MV-4-11 (cell line): ENCODE results near the gene MYOM3.

Experiments used
- DNase-seq: peaks from one replicate; lab custom pipeline; 2025; lab: John Stamatoyannopoulos, UW

Gene MYOM3

GRCh38 chr1:24138476-24139221, 26.7 kb upstream of the MYOM3 start:
- peak; percentile 36 for DNase-seq

GRCh38 chr1:24136956-24137539, 25.1 kb upstream of the MYOM3 start:
- DNase-seq: no peak

- DNase-seq: no peak
Measured at GRCh38 chr1:24134376-24134775, 22.4 kb upstream of the MYOM3 start.

- DNase-seq: no peak
Measured at GRCh38 chr1:24133819-24134218, 21.9 kb upstream of the MYOM3 start.

GRCh38 chr1:24130385-24130784, 18.4 kb upstream of the MYOM3 start:
- DNase-seq: no peak

GRCh38 chr1:24127801-24128363, 15.9 kb upstream of the MYOM3 start:
- no peak for DNase-seq

GRCh38 chr1:24127134-24127800, 15.3 kb upstream of the MYOM3 start:
- no peak for DNase-seq

- no peak for DNase-seq
Measured at GRCh38 chr1:24126672-24127023, 14.7 kb upstream of the MYOM3 start.

GRCh38 chr1:24126018-24126671, 14.2 kb upstream of the MYOM3 start:
- peak; percentile 32 for DNase-seq

GRCh38 chr1:24125456-24125855, 13.5 kb upstream of the MYOM3 start:
- peak; percentile 2 for DNase-seq

- DNase-seq: no peak
Measured at GRCh38 chr1:24124980-24125379, 13.0 kb upstream of the MYOM3 start.

- DNase-seq: no peak
Measured at GRCh38 chr1:24123611-24124010, 11.7 kb upstream of the MYOM3 start.

GRCh38 chr1:24122776-24123175, 10.8 kb upstream of the MYOM3 start:
- no peak for DNase-seq

- no peak for DNase-seq
Measured at GRCh38 chr1:24121406-24121805, 9.5 kb upstream of the MYOM3 start.

GRCh38 chr1:24120965-24121364, 9.0 kb upstream of the MYOM3 start:
- no peak for DNase-seq

GRCh38 chr1:24119859-24120756, 8.2 kb upstream of the MYOM3 start:
- no peak for DNase-seq

- DNase-seq: no peak
Measured at GRCh38 chr1:24119489-24119858, 7.5 kb upstream of the MYOM3 start.

- no peak for DNase-seq
Measured at GRCh38 chr1:24118410-24119242, 6.7 kb upstream of the MYOM3 start.

- DNase-seq: no peak
Measured at GRCh38 chr1:24117722-24118409, 5.9 kb upstream of the MYOM3 start.

GRCh38 chr1:24117132-24117531, 5.2 kb upstream of the MYOM3 start:
- DNase-seq: no peak
